ENCODE measurements around the gene GRK5. TPM values are rescaled to one million over a fixed set of nuclear protein-coding genes. Genes with fewer than 3 reads are reported as not detected.

Gene GRK5
- total and polyA plus RNA-seq, 7 donors, result 7.9 to 32.4 (median 19.8) TPM

- H3K27me3 ChIP-seq, result no peaks in the 10 kb centered on the region
- no peaks in the 10 kb centered on the region for H3K36me3 ChIP-seq
- H3K4me3 ChIP-seq, result no peak overlapping the region
- TF ChIP-seq CTCF (IDR thresholded peaks at IDR 0.05) (no peak), EP300 (IDR thresholded peaks at IDR 0.05) (peak in 1 of 4 donors; percentile 9), POLR2AphosphoS5 (IDR thresholded peaks at IDR 0.05) (peak in 2 of 4 donors; percentile 19 to 45), POLR2A (IDR thresholded peaks at IDR 0.05) (no peak)
- H3K4me1 ChIP-seq, result peaks cover 0 to 22% (median 7%) of the 10 kb centered on the region in 4 donors
- H3K27ac ChIP-seq, result peak overlapping the region in 2 of 4 donors; percentile 4 to 58
- intact Hi-C loops (cut with DNase I), result no loop called here
- DNase-seq, result peak; percentile 78
- H3K9me3 ChIP-seq, result no peaks in the 10 kb centered on the region
- WGBS, 2 donors, result 53 to 70% methylated on average over 4 of the region's 4 CpGs
Measured at GRCh38 chr10:119480667-119481066, 273.3 kb downstream of the GRK5 start.

DNA sequence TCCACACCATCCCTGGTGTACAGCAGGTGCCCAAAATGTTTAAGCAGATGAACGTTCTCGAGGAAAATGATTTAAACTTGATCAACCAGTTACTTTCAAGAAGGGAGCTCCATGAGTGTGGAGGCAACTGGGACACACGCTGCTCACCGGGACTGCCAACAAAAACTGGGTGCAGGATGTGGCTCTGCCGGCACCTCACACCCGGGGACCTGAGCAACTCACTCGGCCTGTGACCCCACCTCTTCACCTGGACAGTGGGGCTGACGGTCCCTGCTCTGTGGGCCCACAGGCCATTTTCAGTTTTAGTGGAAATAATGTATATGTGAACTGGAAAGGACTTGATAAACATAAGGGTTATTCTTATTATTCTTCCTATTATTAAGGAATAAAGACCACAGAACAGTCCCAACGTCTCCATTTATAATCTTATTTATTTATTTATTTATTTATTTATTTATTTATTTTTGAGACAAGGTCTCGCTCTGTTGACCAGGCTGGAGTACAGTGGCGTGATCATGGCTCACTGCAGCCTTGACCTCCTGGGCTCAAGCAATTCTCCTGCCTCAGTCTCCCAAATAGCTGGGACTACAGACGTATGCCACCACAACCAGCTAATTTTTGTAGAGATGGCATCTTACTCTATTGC lies 274.5 kb downstream of the GRK5 start:
- 92 to 94% methylated on average over 12 of the region's 12 CpGs for WGBS, 2 donors
- Histone ChIP-seq H3K27ac (no peak overlapping the region), H3K27me3 (no peaks in the 10 kb centered on the region), H3K4me1 (peaks cover 0 to 22% (median 7%) of the 10 kb centered on the region in 4 donors), H3K4me3 (no peak overlapping the region), H3K9me3 (no peaks in the 10 kb centered on the region), H3K36me3 (no peaks in the 10 kb centered on the region)
- intact Hi-C loops (cut with DNase I), result no loop called here
- TF ChIP-seq POLR2A (IDR thresholded peaks at IDR 0.05), result no peak
- no peak for TF ChIP-seq POLR2AphosphoS5 (IDR thresholded peaks at IDR 0.05)
- TF ChIP-seq EP300 (IDR thresholded peaks at IDR 0.05), result no peak
- no peak for TF ChIP-seq CTCF (IDR thresholded peaks at IDR 0.05)
- DNase-seq, result no peak

DNA sequence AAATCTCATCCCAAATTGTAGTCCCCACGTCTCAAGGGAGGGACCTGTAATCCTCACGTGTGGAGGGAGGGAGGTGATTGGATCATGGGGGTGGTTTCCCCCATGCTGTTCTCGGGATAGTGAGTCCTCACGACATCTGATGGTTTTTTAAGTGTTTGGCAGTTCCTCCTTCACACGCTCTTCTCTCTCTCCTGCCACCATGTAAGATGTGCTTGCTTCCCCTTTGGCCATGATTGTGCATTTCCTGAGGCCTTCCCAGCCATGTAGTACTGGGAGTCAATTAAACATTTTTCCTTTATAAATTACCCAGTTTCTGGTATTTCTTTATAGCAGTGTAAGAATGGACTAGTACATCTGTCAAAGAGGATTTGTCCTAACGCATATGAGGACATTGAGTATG lies 275.6 kb downstream of the GRK5 start:
- DNase-seq, result no peak
- peaks cover 0 to 22% (median 7%) of the 10 kb centered on the region in 4 donors for H3K4me1 ChIP-seq
- WGBS, 2 donors, result 85 to 91% methylated on average over 6 of the region's 6 CpGs
- H3K4me3 ChIP-seq, result no peak overlapping the region
- no peak overlapping the region for H3K27ac ChIP-seq
- H3K36me3 ChIP-seq, result no peaks in the 10 kb centered on the region
- intact Hi-C loops (cut with DNase I), result no loop called here
- H3K9me3 ChIP-seq, result no peaks in the 10 kb centered on the region
- no peaks in the 10 kb centered on the region for H3K27me3 ChIP-seq
- no peak for TF ChIP-seq POLR2AphosphoS5 (IDR thresholded peaks at IDR 0.05)
- TF ChIP-seq EP300 (IDR thresholded peaks at IDR 0.05), result no peak
- no peak for TF ChIP-seq CTCF (IDR thresholded peaks at IDR 0.05)
- no peak for TF ChIP-seq POLR2A (IDR thresholded peaks at IDR 0.05)

- Histone ChIP-seq H3K9me3 (no peaks in the 10 kb centered on the region), H3K27ac (no peak overlapping the region), H3K4me3 (no peak overlapping the region), H3K36me3 (no peaks in the 10 kb centered on the region), H3K4me1 (peaks cover 0 to 18% (median 7%) of the 10 kb centered on the region in 4 donors), H3K27me3 (no peaks in the 10 kb centered on the region)
- TF ChIP-seq POLR2A (IDR thresholded peaks at IDR 0.05) (no peak), EP300 (IDR thresholded peaks at IDR 0.05) (no peak), CTCF (IDR thresholded peaks at IDR 0.05) (no peak), POLR2AphosphoS5 (IDR thresholded peaks at IDR 0.05) (no peak)
- 87 to 91% methylated on average over 9 of the region's 9 CpGs for WGBS, 2 donors
- intact Hi-C loops (cut with DNase I), result no loop called here
- DNase-seq, result no peak
Measured at GRCh38 chr10:119483839-119484238, 276.5 kb downstream of the GRK5 start.

Measured in sigmoid colon (tissue), 7 donors.